ENCODE data around the gene ST7.
A peak's percentile ranks its signal among the peaks of the same experiment; 100 is the strongest.

Gene ST7

DNA sequence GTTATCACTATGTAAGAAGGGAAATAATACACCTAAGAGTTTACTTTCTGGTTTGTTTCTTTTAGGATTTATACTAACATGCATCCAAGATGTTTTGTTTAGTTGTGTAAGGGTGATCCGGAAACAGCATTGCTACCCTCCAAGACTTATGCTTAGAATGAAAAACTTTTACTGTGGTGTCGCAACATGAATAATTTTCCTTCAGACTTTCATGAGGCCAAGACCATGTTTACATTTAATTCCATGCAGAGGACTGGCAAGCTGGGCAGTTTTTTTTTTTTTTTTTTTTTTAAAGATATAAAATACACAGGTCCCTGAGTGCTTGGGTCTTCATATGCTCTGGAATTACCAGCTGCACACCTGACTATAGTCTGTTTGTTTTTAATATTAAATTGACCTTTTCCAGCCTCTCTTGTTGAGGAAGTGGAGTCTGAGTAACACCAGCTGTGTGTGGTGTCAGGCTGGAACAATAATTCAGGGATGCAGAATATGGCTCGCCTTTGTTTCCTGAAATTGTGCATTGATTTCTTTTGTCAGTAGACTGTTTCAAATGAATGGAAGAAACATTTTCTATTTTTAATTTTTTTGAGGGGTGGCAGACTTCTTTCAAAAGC is 81.7 kb downstream of the ST7 start:
- no peak for DNase-seq

DNA sequence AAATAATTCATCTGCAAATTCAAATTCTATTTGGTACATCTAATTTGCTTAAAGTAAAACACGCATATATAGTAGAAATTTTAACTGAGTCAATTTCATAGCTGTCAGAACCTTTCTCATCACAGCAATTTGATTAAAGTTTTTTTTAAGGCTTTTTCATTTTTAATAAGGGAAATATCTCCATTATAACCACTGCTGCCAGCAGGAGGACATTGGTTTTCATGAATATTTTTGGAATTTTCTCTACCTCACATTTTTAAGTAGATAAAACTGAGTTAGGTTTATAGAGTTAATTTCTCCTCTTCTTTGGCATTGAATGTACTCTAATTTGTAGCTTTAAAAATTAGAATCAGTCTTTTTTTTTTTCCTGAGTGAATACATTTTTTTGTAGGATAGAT is 82.2 kb downstream of the ST7 start:
- DNase-seq: no peak

DNA sequence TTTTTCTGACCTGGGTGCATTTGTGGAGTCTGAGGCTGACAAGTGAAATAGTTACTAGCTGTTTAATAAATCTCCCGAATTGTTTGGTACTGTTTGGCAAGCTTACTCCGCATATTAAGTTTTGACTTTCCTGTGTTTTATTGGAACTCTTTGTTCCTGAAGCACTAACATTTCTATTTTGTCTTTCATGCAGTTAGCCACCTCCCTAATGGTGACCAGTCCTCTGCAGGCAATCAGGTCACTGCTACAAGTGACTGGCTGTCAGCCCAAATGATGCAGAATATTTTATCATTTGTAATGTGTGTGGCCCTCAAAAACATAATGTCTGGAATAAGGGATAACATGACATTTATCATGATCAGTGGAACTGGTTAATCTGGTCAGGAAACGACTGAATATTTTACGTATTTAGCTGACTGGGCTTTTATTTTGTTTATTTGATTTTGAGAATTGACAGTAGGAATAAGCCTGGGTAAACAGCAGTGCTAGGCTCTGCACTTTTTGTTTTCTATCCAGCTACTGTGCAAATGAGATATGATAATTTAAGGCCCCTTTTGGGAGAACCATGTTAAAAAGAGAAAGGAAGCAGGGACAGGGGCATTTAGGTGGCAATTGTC is 82.9 kb downstream of the ST7 start:
- DNase-seq: no peak

DNA sequence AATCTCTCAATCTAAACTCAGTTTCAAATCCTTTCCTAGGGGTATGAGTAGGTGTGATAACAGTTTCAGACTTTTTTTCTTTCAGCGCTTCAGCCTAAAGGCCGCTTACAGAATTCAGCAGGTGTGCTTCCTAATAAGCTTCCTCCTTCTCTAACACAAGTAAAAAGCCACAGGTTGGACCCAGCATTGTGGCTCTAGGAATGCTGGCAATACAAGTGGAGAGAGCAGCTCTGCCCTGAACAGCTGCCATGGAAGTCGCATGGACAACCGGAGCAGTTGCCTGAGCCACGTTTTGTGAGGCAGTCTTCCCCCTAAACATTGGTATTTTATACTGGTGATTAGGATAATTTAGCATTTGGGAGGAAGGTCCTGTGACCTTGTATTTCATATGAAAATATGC is 83.5 kb downstream of the ST7 start:
- DNase-seq: no peak

DNA sequence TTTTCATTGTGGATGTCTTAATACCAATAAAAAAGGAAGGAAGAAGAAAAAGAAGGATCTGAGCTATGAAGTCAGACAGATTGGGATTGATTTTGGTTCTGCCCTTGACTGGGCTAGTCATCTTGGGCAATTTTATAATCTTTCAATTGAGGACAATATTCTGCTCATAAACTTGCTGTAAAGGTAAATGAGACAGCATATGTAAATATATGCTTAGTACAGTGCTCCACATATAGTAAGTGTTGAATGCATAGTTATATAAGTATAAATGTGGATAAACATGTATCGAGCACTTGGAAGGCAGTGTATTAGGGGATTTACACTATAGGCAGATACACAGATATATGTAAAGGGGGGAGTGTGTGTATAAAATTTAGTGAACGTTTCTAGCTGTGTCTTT is 85.1 kb downstream of the ST7 start:
- DNase-seq: no peak

DNA sequence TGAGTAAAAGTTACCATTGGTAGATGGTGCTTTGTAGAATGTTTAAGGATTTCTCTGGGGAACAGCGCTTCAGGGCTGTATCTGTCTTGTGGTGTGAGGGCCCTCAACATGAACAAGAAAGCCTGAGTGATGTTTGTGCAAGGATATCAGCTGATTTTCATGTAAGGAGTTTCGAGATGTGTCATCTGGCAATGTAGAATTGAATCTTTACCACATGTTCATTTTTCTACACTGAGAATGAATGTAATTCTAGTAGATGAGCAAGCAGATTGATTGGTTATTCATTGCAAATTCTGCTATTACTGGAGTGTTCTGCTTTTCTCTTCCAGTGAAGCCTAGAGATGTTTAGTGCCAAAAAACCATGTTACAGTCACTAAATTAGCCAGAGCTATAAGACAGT is 87.7 kb downstream of the ST7 start:
- DNase-seq: peak; percentile 58

DNA sequence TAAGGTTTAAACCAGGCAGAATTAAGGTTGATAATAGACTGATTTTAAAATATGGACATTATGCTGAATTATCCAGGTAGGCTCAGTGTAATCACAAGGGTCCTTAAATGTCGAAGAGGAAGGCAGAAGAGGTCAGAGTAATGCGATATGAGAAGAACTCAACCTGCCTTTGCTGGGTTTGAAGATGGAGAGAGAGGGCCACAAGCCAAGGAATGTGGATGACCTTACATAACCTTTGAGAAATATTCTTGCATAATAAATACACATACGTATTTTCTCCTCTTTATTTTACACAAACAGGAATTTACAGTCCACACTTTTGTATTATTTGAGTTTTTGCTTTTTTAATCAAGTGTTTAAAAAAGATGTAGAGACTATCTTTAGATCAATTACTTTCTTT is 88.5 kb downstream of the ST7 start:
- DNase-seq: no peak

DNA sequence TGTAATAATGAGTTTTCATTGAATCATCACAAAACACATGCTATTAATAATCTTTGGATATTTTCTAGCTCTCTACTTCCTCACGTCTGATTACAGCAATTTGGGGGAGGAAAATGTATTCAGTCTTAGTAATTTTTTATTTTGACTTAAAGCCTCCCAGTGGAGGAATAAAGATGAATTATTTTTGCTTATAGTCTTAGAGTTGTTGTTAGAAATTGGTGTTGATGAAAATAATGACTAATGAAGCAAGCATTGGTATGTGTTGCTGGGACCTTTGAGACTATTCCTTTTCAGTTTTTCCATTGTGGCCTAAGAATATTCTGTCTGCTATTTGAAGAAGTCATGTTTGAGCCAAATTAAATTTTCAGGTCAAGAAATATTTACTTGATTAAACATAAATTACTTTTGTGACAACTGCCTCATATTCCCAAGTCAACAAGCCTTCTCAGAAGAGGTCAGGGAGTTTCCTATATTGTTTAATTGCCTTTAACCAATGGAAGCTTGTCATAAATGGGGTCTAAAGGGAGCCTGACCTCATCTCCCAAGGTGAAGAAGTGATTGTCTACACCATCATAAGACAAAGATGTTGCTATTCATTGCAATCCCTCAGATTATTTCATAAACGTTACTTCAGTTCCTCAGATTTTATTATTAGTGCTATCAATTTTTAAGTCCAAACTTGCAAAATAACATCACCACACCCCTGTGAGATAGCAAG is 90.0 kb downstream of the ST7 start:
- DNase-seq: peak; percentile 43

DNA sequence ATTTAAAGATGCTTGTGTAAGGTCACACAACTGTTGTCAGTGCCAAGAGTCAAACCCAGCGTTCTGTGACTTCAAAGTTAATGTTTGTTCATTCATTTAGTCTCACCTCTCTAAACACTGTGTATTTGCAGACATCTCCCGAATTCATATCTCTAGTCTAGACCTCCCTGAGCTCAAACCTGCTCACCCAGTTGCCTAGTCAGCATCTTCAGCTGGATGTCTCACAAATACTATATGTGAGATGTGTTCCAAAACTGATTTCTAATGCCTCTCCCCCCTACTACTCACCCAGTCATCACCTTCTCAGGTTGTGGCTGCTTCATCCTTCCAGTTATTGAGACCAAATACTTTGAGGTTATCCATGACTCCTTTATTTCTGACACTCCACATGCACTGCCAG is 91.4 kb downstream of the ST7 start:
- no peak for DNase-seq

DNA sequence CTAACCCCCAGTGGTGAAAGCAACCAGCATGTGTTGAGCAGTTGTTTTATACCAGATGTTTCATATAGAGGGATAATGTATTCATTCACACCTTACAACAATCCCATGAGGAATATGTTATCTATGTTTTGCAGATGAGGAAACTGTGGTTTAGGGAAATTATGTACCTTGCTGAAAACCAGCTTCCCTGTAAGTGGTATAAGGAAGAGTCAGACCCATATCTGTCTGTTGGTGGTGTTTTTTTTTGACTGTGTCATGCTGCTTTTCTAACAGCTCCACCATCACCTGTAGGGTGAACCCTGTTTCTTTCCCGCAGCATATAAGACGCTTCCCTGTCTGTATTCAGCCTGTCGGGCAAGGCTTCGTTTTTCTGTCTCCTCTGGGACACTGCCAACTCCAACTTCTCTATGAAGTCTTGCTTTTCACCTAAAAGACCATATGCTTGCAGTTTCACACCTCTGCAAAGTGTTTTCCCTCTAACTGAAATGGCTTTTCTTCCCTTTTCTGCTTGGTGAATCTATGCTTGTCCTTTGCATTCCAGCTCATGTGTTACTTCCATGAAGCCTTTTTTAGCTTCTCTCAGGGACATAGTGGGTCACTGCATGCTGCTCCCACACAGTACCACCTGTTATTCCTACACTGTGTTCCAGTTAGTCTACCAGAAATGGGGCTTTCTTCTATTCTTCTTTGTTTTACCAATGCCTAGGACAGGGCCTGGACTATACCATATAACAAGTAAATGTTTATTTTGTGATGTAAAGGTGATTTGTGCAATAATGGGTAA is 92.8 kb downstream of the ST7 start:
- no peak for DNase-seq

DNA sequence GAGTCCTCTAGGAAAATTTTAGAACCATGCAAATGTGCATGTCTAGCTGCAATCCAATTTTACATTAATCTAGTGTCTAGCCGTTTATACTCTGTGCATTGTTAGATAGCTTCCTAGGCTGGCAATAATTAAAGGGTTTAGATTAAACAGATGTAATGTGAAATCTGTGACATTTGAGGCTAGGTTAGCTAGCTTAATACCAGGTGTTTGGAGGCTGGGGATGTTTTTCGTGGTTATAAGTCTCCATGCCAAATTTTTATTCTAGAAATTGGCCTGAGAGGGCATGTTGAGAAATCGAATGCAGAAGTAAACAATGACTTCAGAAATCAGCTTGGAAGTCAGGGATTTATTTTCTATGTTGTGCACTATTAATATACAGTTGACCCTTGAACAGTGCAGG is 94.2 kb downstream of the ST7 start:
- DNase-seq: no peak

DNA sequence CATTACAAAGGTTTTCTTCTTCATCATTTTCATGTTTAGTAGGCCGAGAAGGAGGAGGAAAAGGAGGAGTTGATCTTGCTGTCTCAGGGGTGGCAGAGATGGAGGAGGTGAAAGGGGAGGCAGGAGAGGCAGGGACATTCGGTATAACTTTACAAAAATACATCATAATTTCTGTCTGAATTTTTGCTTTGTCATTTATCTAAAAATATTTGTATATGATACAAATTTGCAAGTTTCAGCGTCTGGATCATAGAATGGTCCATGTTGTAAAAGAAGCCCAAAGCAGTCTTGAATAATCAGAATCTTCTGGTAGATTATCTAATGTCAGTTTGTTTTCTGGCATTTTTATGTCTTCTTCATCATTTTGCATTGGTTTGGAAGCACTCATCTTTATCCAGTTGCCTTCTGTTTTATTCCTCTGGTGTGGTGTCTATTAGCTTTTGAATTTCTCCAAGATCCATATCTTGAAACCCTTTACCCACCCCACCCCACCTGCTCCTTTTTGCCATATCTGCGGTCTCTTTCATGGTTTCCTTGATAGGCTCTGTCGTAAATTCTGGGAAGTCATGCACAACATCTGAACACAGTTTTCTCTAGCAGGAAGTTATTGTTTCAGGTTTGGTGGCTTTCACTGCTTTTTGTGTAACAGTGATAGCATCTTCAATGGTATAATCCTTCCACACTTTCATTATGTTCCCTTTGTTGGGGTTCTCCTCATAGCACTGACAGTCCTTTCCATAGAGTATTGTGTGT is 95.0 kb downstream of the ST7 start:
- DNase-seq: no peak

DNA sequence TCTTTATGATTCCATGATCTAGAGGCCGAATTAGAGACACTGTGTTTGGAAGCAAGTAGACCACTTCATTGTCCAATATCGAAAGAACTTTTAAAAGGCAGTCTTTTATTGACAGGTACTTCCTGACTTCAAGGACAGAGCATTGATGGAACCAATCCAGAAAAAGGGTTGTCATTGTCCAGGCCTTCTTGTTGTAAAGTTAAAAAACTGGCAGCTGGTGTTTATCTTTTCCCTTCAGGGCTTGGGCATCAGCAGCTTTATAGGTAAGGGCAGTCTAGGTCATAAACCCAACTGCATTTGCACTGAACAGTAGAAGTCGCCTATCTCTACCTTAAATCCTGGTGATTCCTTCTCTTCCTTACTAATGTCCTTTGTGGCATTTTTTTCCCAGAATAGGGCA is 95.6 kb downstream of the ST7 start:
- DNase-seq: no peak

DNA sequence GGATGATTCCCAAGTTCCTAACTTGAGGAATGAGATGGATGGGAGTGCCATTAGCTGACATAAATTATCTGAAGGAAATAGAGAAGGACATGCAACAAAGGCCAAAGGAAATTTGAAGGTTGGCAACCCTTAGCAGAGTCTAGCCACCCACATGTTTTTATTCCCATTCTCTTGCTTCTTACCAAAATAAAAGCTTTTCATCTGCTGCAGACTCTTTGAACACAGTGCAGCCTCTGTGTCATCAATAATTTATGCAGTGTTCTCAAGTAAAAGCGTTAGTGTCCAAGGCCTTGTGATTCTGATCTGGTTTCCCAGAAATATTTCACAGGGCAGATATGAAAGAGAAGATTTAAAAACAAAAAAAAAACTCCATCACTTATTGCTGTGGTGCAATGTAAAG is 98.5 kb downstream of the ST7 start:
- no peak for DNase-seq

DNA sequence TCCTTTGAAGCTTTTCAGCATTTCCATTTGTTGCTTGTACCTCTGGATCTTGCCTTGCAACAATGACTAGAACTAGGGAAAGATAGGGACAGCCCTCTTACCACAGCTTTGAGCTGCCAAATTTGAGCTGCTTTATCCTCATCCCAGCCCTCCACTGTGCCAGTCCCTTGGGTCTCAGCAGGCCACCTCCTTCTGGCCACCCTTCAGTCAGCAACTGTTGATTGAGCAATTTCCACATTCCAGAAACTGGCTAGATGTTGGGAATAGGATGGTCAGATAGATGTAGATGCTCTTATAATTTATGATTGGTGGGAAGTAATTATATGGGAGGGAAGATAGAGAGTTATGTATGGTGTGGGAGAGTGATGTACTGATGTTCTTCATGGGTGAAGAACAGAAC is 100.1 kb downstream of the ST7 start:
- no peak for DNase-seq

DNA sequence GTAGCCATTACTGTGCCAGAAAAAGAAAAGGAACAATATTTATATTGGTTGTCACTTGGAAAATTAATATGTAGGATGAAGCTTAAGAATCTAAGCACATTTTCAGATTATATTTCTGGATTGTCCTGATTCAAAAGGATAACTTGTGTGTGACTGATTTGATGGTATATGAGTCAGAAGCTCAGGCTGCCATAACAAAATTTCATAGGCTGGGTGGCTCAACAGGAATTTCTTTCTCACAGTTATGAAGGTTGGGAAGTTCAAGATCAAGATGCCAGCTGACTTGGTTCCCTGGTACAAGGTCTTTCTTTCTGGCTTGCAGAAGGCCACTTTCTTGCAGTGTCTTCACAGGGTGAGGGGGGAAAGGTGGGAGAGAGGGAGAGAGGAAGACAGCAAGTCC is 108.5 kb downstream of the ST7 start:
- no peak for DNase-seq

DNA sequence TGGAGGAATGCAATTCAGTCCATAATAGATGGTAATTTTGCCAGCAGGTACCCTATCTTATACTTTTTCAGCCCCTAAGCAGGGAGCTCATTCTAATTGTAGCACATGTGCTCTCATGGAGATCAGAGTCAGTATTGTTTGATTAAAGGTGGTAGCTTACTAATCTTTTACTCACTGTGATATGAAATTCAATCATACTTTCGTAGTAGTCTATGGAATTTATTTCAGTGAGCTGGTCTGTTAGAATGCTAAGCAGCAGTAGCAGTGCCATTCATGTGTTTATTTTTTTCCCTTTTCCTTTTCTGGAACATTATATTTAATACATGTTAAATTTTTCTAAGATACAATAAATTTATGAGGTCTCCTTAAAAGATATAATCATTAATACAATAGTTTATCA is 109.0 kb downstream of the ST7 start:
- no peak for DNase-seq

DNA sequence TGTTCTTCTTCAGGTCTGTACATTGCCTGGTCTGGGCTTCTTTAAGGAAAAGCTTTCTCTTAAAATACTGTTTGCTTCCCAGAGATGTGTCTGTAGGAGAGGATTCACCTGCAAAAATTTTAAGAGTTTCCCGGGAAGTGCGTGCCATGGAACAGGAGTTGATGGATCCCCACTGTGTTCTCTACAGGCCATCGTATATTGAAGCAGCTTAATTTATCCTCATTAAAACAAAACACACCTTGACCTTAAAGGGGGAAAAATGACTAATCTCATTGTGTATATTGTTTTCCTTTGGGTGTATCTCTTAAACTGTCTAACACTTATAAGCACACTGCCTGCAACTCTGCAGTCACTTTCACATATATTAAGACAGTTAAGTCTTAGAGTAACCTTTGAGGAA is 111.4 kb downstream of the ST7 start:
- no peak for DNase-seq

DNA sequence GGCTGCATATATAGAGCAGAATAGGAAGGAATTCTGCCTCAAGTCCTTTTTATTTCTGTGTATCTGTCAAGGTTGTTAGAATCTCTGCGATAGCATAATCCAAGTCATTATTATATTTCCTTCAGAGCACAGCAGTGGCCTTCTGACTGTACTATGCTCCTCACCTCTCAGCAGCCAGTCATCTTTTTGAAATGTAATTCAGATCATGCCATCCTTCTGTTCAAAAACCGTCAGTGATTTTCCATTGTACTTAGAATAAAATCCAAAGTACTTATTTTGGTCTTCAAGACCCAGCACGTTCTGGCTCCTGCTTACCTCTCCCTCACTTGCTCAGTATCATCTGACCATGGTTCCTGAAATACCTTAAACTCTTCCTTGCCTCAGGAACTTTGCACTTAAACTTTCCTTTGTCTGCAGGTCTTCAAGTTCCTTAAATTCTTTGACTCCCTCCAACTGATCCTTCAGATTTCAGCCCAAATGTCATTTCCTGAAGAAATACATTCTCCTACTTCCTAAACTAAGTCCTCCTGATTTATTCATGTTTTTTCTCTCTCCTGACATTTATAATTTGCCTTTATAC is 112.4 kb downstream of the ST7 start:
- no peak for DNase-seq

DNA sequence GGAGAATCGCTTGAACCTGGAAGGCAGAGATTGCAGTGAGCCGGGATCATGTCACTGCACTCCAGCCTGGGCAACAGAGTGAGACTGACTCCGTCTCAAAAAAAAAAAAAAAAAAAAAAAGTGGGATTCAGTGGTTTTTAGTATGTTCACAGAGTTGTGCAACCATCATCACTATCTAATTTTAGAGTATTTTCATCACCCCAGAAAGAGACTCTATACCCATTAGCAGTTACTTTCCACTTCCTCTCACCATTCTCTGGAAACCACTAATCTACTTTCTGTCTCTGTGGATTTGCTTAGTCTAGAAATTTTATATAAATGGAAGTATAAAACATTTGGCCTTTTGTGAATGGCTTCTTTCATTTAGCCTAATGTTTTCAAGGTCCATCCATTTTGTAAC is 113.4 kb downstream of the ST7 start:
- peak; percentile 86 for DNase-seq

DNA sequence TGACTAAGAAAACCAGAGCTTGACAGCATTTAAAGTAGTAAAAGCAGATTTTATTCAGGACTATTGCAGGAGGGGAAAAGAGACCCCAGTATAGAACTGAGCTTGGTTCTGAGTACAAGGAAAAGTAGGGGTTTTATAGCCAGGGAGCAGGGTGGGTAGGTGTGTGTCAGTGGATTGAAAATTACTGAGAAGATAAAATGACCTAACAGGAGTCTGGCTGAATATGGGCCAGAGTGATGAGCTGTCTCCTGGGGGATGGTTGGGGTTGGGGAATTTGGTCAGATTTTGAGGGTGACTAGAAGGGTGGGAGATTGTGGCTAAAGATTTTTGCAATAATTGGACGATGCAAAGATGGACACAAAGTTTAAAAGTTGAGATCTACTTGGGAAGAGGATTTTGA is 114.0 kb downstream of the ST7 start:
- DNase-seq: peak; percentile 23

DNA sequence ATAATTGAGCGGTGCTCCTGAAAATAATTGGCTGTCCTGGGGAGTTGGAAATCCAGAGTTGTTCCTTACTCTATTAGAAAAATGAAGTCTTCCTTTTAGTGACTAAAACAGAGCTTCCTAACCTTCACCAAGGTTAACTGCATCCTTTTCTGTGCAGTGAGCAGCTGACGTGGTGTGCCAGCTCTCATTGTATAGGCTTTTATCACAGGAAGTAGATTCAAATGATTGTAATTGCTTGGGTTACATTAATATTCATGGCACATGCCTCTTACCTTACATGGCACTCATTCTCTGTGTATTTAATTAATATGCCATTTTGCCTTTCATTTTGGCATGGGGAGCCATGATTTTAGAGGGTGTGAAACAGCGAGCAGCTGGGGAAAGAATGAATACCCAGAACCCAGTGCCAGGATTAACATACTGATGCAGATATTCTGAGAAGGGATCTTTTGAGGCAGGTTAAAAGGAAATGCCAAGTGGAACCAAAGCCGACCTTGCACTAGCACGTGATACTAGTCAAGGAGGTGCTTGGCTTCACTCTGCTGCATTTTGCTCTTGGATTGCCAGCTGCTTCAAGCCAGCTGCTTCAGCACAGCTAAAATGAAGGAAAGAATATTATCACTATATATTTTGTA is 115.3 kb downstream of the ST7 start:
- no peak for DNase-seq

All from inflammatory macrophage treated with lipopolysaccharide for 4 hours (primary cell).